Activated T-cell treated with anti-CD3 and anti-CD28 coated beads for 48 hours (primary cell): ENCODE measurements around the gene KCP.

Source experiments
- DNase-seq: peaks from one replicate; pipeline ENCODE4 v3.0.0-alpha.2; 2020; ENCODE audit warnings: low read depth

The KCP gene

GRCh38 chr7:128841171-128841690 is 69.3 kb downstream of the KCP start:
- no peak for DNase-seq

- no peak for DNase-seq
These were observed 70.0 kb downstream of the KCP start for GRCh38 chr7:128840326-128841170.

GRCh38 chr7:128839751-128840177 is 70.7 kb downstream of the KCP start:
- no peak for DNase-seq

GRCh38 chr7:128838981-128839731 is 71.4 kb downstream of the KCP start:
- DNase-seq: no peak

- DNase-seq: no peak
These were observed 72.3 kb downstream of the KCP start for GRCh38 chr7:128838109-128838779.

- no peak for DNase-seq
These were observed 73.0 kb downstream of the KCP start for GRCh38 chr7:128837521-128837921.

GRCh38 chr7:128836729-128837348 is 73.7 kb downstream of the KCP start:
- DNase-seq: no peak

GRCh38 chr7:128835790-128836641 is 74.5 kb downstream of the KCP start:
- DNase-seq: no peak

GRCh38 chr7:128835231-128835751 is 75.2 kb downstream of the KCP start:
- no peak for DNase-seq

GRCh38 chr7:128833946-128834325 is 76.6 kb downstream of the KCP start:
- no peak for DNase-seq

- DNase-seq: no peak
These were observed 77.2 kb downstream of the KCP start for GRCh38 chr7:128833148-128833945.

GRCh38 chr7:128832880-128833147 is 77.7 kb downstream of the KCP start:
- DNase-seq: no peak

- DNase-seq: no peak
These were observed 78.3 kb downstream of the KCP start for GRCh38 chr7:128831994-128832879.

GRCh38 chr7:128831178-128831993 is 79.1 kb downstream of the KCP start:
- DNase-seq: no peak

- peak; percentile 25 for DNase-seq
These were observed 80.0 kb downstream of the KCP start, which contains the start of gene FLNC for GRCh38 chr7:128830231-128831177. TSS of gene FLNC (plus strand) at chr7:128830406. CDS start at chr7:128830638, 232 bp downstream.

- no peak for DNase-seq
These were observed 80.9 kb downstream of the KCP start for GRCh38 chr7:128829391-128830166.
